GM12801 (cell line): ENCODE measurements around the gene EPHA1.

Source experiments
- CTCF ChIP-seq: IDR thresholded peaks from one replicate; pipeline ENCODE4 v1.5.1; 2011; ENCODE audit warnings: control low read depth; ENCODE audit not compliant: insufficient read length; ENCODE audit errors: extremely low read depth

The EPHA1 gene

GRCh38 chr7:143407287-143408251, 1.1 kb downstream of the EPHA1 start:
- TF ChIP-seq CTCF: no peak

- no peak for TF ChIP-seq CTCF
These were observed 2.7 kb downstream of the EPHA1 start for GRCh38 chr7:143406002-143406357.

- TF ChIP-seq CTCF: no peak
These were observed 3.3 kb downstream of the EPHA1 start for GRCh38 chr7:143405173-143406001.

GRCh38 chr7:143401265-143401664, 7.4 kb downstream of the EPHA1 start:
- TF ChIP-seq CTCF: no peak

GRCh38 chr7:143399642-143400041, 9.0 kb downstream of the EPHA1 start:
- TF ChIP-seq CTCF: no peak

GRCh38 chr7:143399151-143399550, 9.5 kb downstream of the EPHA1 start:
- TF ChIP-seq CTCF: no peak

GRCh38 chr7:143398616-143399015, 10.0 kb downstream of the EPHA1 start:
- TF ChIP-seq CTCF: no peak
